Fibroblast of lung (primary cell): ENCODE results near the gene GBP5. TPM values are rescaled to one million over a fixed set of nuclear protein-coding genes. Genes with fewer than 3 reads are reported as not detected.

Source experiments
- DNase-seq, 2 donors: peaks; one replicate each; pipeline versions ENCODE4 v3.0.0 to v3.0.0-alpha.2; 2010; ENCODE audit warnings: low read depth in 2 of 2
- H2AFZ ChIP-seq: 2 replicates; pipeline ENCODE4 v1.5.1; 2012; ENCODE audit warnings: low read length, control low read depth, inconsistent platforms
- H3K27ac ChIP-seq: 2 replicates; pipeline ENCODE4 v1.5.1; 2011; ENCODE audit warnings: low read length, control low read depth; ENCODE audit not compliant: insufficient read depth
- H3K27me3 ChIP-seq: 2 replicates; pipeline ENCODE4 v1.5.1; 2011; ENCODE audit warnings: mild to moderate bottlenecking, low read length; ENCODE audit not compliant: control insufficient read depth, insufficient read depth
- H3K36me3 ChIP-seq: 2 replicates; pipeline ENCODE4 v1.5.1; 2011; ENCODE audit warnings: low read length; ENCODE audit not compliant: control insufficient read depth, insufficient read depth
- H3K4me1 ChIP-seq: 2 replicates; pipeline ENCODE4 v1.5.1; 2011; ENCODE audit warnings: low read length; ENCODE audit not compliant: control insufficient read depth, insufficient read depth; ENCODE audit errors: extremely low read depth
- H3K4me2 ChIP-seq: 2 replicates; pipeline ENCODE4 v1.5.1; 2011; ENCODE audit warnings: low read length, control low read depth; ENCODE audit not compliant: insufficient read depth; ENCODE audit errors: extremely low read depth
- H3K4me3 ChIP-seq, 4 experiments: fragments of 200-600 bp in 1 of 4; sonication (generic) in 1 of 4; replicated peaks in 1 of 4; 2 replicates each; pipeline ENCODE4 v1.5.1; 2011 to 2016; ENCODE audit warnings: low read length in 4 of 4, low read depth in 3 of 4, mild to moderate bottlenecking in 3 of 4, control low read depth in 2 of 4, inconsistent platforms in 1 of 4, mixed read lengths in 1 of 4; ENCODE audit not compliant: insufficient read depth in 1 of 4; ENCODE audit errors: control extremely low read depth in 1 of 4
- H3K79me2 ChIP-seq: 2 replicates; pipeline ENCODE4 v1.5.1; 2012; ENCODE audit warnings: mild to moderate bottlenecking, low read length, inconsistent platforms; ENCODE audit not compliant: control insufficient read depth, insufficient read depth
- H3K9ac ChIP-seq: 2 replicates; pipeline ENCODE4 v1.5.1; 2011; ENCODE audit warnings: mild to moderate bottlenecking, low read length, control low read depth; ENCODE audit not compliant: insufficient read depth
- H3K9me3 ChIP-seq: 2 replicates; pipeline ENCODE4 v1.5.1; 2012; ENCODE audit warnings: low read depth, low read length; ENCODE audit not compliant: control insufficient read depth, insufficient read depth
- H4K20me1 ChIP-seq: 2 replicates; pipeline ENCODE4 v1.5.1; 2011; ENCODE audit warnings: low read length; ENCODE audit not compliant: control insufficient read depth, insufficient read depth; ENCODE audit errors: extremely low read depth
- EZH2 ChIP-seq: IDR thresholded peaks from 2 replicates; pipeline ENCODE4 v1.5.1; 2012; ENCODE audit warnings: low read length, control low read depth, mild to moderate bottlenecking; ENCODE audit errors: missing control alignments
- polyA plus RNA-seq, 2 donors: library from polyadenylated mRNA; depleted of rRNA in 1 of 2; stranded (reverse) in 1 of 2; unstranded in 1 of 2; fragments of >200 nt; gene quantifications; 2 replicates each; pipeline ENCODE4 v1.2.1, GENCODE V29; 2011 to 2012; ENCODE audit warnings: missing spikeins in 1 of 2
- total RNA-seq: library from RNA; depleted of rRNA; stranded (reverse); fragments of >200 nt; gene quantifications from 2 replicates; pipeline ENCODE4 v1.2.1, GENCODE V29; 2014
- TF ChIP-seq, protein P1 (sequence below), 2 donors: IDR thresholded peaks in 1 of 2; conservative IDR thresholded peaks in 1 of 2; 1 replicate in 1 of 2; 2 replicates in 1 of 2; pipeline ENCODE4 v1.5.1; 2011 to 2012; ENCODE audit warnings: low read length in 2 of 2, control low read depth in 1 of 2, inconsistent platforms in 1 of 2, low read depth in 1 of 2, mild to moderate bottlenecking in 1 of 2

GBP5 gene
- total and polyA plus RNA-seq, 2 donors (not counting 1 experiment from before 2014, with no cell fraction given), result 0.17 TPM; not detected in 1

- DNase-seq, result peak; percentile 1 to 74
- H3K4me2 ChIP-seq, result no peak overlapping the region
- no peak overlapping the region for H3K4me3 ChIP-seq
Observed at GRCh38 chr1:89271341-89272015, 1.2 kb downstream of the GBP5 start.

GRCh38 chr1:89270423-89270822, 2.2 kb downstream of the GBP5 start:
- Histone ChIP-seq H3K9ac (no peak overlapping the region), H3K9me3 (no peaks in the 10 kb centered on the region), H4K20me1 (no peaks in the 10 kb centered on the region), H3K27ac (no peak overlapping the region), H3K79me2 (no peaks in the 10 kb centered on the region), H2AFZ (no peak overlapping the region), H3K4me2 (no peak overlapping the region), H3K4me1 (no peaks in the 10 kb centered on the region), H3K27me3 (no peaks in the 10 kb centered on the region), H3K36me3 (no peaks in the 10 kb centered on the region), H3K4me3 (no peak overlapping the region)
- TF ChIP-seq, protein P1, sequence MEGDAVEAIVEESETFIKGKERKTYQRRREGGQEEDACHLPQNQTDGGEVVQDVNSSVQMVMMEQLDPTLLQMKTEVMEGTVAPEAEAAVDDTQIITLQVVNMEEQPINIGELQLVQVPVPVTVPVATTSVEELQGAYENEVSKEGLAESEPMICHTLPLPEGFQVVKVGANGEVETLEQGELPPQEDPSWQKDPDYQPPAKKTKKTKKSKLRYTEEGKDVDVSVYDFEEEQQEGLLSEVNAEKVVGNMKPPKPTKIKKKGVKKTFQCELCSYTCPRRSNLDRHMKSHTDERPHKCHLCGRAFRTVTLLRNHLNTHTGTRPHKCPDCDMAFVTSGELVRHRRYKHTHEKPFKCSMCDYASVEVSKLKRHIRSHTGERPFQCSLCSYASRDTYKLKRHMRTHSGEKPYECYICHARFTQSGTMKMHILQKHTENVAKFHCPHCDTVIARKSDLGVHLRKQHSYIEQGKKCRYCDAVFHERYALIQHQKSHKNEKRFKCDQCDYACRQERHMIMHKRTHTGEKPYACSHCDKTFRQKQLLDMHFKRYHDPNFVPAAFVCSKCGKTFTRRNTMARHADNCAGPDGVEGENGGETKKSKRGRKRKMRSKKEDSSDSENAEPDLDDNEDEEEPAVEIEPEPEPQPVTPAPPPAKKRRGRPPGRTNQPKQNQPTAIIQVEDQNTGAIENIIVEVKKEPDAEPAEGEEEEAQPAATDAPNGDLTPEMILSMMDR (conservative IDR thresholded peaks at IDR 0.05 in 1 of 2, IDR thresholded peaks at IDR 0.05 in 1 of 2; ENCODE audit: low read depth in 1 of 2, low read length in 2 of 2), result no peak
- no peak for TF ChIP-seq EZH2
- no peak for DNase-seq

More at GRCh38 chr1:89271341-89272015, 1.2 kb downstream of the GBP5 start:
- no peak overlapping the region for H3K27ac ChIP-seq
- H4K20me1 ChIP-seq, result no peaks in the 10 kb centered on the region
- H3K9me3 ChIP-seq, result no peaks in the 10 kb centered on the region
- no peaks in the 10 kb centered on the region for H3K36me3 ChIP-seq
- no peak overlapping the region for H3K9ac ChIP-seq
- H3K4me1 ChIP-seq, result no peaks in the 10 kb centered on the region
- no peak overlapping the region for H2AFZ ChIP-seq
- H3K27me3 ChIP-seq, result no peaks in the 10 kb centered on the region
- no peaks in the 10 kb centered on the region for H3K79me2 ChIP-seq
- TF ChIP-seq, protein P1 (conservative IDR thresholded peaks at IDR 0.05 in 1 of 2, IDR thresholded peaks at IDR 0.05 in 1 of 2; ENCODE audit: low read depth in 1 of 2, low read length in 2 of 2), result no peak
- TF ChIP-seq EZH2, result no peak

- Histone ChIP-seq H3K36me3 (no peaks in the 10 kb centered on the region), H4K20me1 (no peaks in the 10 kb centered on the region), H2AFZ (no peak overlapping the region), H3K27ac (no peak overlapping the region), H3K27me3 (no peaks in the 10 kb centered on the region), H3K79me2 (no peaks in the 10 kb centered on the region), H3K4me1 (no peaks in the 10 kb centered on the region), H3K9ac (no peak overlapping the region), H3K4me3 (no peak overlapping the region), H3K4me2 (no peak overlapping the region), H3K9me3 (no peaks in the 10 kb centered on the region)
- TF ChIP-seq EZH2, result no peak
- TF ChIP-seq, protein P1 (conservative IDR thresholded peaks at IDR 0.05 in 1 of 2, IDR thresholded peaks at IDR 0.05 in 1 of 2; ENCODE audit: low read depth in 1 of 2, low read length in 2 of 2), result no peak
- no peak for DNase-seq
Observed at GRCh38 chr1:89269277-89269676, 3.4 kb downstream of the GBP5 start.
